HEK293T (cell line): ENCODE results near the gene IP6K3.

Source experiments
- ARNT ChIP-seq: fragments of 450-650 bp; IDR thresholded peaks from 2 replicates; pipeline ENCODE4 v1.6.1; 2017; ENCODE audit warnings: mild to moderate bottlenecking
- ELF4 ChIP-seq: fragments of 450-650 bp; IDR thresholded peaks from 2 replicates; pipeline ENCODE4 v1.6.1; 2017; ENCODE audit warnings: antibody characterized with exemption
- FOXA1 ChIP-seq: fragments of 450-650 bp; IDR thresholded peaks from 2 replicates; pipeline ENCODE4 v1.6.1; 2016; ENCODE audit warnings: mild to moderate bottlenecking
- FOXM1 ChIP-seq: fragments of 450-650 bp; IDR thresholded peaks from 2 replicates; pipeline ENCODE4 v1.6.1; 2017; ENCODE audit warnings: mild to moderate bottlenecking, borderline replicate concordance
- NFRKB ChIP-seq: fragments of 450-650 bp; IDR thresholded peaks from 2 replicates; pipeline ENCODE4 v1.6.1; 2016; ENCODE audit warnings: mild to moderate bottlenecking, moderate library complexity
- TARDBP ChIP-seq: fragments of 450-650 bp; IDR thresholded peaks from 2 replicates; pipeline ENCODE4 v1.6.1; 2016
- ZNF384 ChIP-seq: fragments of 450-650 bp; IDR thresholded peaks from 2 replicates; pipeline ENCODE4 v1.6.1; 2016

GRCh38 chr6:33682341-33682740, 64.4 kb downstream of the IP6K3 start:
- TF ChIP-seq NFRKB (no peak), FOXA1 (no peak), FOXM1 (no peak), ARNT (no peak), TARDBP (no peak), ELF4 (no peak), ZNF384 (no peak)
